Activated CD4-positive, alpha-beta T cell treated with anti-CD3 and anti-CD28 coated beads, Interleukin-2, amount 50 U/mL, for 24 hours (primary cell): ENCODE data around the gene GLYATL2.

Experiments
- DNase-seq, 2 donors: peaks; one replicate each; pipeline ENCODE4 v3.0.0-alpha.2; 2020; ENCODE audit warnings: low read depth in 1 of 2, low spot score in 1 of 2

Gene GLYATL2

GRCh38 chr11:58844361-58845005 is at the start of gene GLYATL2:
Gene GLYATL2 (minus strand): TSS chr11:58844704. CDS start chr11:58839612, 5,092 bp downstream.
- no peak for DNase-seq

GRCh38 chr11:58893899-58894298 is 49.4 kb upstream of the GLYATL2 start:
- no peak for DNase-seq

DNA sequence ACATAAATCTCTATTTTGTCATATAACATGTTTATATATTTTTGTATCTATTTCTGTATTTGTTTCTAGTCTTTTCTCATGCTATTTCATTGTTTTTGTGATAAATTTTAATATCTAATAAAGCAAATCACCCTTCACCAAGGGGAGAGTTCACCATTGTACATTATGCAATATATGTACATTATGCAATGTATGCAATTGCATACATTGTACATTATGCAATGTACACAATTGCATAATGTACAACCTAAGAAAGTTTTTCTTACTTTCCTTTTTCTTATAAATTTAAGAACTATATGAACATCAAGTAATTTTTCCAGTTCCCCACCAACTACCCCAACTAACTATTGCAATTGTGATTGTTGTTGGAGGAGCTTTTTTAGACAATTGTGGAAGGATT is 44.1 kb upstream of the GLYATL2 start:
- no peak for DNase-seq

DNA sequence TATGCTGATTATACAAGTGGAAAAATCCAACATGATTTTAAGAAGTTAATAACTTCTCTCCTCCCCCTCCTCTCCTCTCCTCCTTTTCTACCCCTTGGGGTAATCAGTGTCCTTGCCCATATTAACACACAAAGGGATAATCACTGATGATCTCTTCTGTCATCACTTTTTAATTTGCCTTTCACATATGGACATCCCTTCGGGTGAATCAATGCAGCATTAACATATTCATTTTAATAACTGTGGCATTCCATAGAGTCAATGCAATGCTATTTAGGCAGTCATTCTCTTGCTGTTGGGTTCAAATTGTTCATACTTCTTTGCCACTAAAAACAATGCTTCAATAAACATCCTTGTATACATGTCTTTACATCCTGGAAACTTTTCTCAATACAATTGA is 42.9 kb upstream of the GLYATL2 start:
- DNase-seq = no peak

GRCh38 chr11:58880625-58881024 is 36.1 kb upstream of the GLYATL2 start:
- no peak for DNase-seq

GRCh38 chr11:58880166-58880565 is 35.7 kb upstream of the GLYATL2 start:
- DNase-seq = no peak

DNA sequence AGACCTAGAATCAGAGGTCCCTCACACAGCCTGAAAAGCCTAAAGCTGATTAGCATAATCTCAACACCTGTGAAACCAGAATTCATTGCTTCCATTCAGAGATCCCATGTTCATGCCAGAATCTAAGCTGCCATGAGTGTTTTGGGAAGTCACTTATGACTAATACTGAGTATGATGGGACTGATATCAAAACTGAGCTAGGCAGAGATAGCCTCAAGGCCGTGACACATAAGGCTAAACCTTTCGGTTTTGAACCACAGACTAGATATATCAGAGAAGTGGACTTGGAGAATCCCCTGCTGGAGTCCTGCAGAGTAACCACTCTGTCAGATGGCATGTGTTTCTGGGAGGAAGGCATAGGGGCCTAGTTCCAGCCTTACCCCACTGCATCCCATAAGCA is 23.1 kb upstream of the GLYATL2 start:
- no peak for DNase-seq

- no peak for DNase-seq
Measured at GRCh38 chr11:58866788-58867187, 22.3 kb upstream of the GLYATL2 start.

DNA sequence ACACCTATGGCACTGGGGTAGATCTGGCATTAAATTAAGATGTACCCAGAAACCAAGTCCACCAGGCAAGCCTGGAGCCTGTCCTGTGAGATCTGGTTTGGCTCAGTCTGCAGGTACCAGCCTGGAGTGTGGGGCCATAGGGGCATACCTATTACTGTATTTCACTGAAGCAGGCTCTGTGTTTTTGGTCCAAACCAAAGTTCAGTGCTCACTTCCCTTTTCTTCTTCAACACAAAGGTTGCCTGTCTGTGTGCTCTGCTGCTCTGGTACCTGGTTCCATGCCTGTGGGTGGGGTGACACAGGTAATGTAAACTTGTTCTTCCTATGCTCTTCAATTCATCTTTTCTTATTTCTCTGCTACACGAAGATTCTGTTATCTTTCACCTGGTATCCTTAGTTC is 19.8 kb upstream of the GLYATL2 start:
- no peak for DNase-seq

DNA sequence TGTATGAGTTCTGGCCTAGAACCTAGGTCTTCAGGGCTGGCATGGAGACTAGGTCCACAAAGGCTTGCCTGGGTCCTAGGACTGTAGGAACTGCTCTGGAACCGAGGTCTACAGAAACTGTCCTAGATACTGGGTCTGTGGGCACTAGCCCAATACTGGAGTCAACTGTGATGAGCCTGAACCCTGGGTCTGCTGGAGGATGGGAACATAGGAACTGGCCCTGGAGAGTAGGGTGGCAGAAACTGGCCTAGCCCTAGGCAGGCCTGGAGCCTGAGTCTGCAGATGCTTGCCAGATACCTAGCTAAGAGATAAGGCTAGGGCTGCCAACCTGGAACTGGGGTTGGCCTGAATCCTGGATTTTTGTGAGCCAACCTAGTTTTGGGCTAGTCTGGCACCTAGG is 19.2 kb upstream of the GLYATL2 start:
- DNase-seq = no peak

DNA sequence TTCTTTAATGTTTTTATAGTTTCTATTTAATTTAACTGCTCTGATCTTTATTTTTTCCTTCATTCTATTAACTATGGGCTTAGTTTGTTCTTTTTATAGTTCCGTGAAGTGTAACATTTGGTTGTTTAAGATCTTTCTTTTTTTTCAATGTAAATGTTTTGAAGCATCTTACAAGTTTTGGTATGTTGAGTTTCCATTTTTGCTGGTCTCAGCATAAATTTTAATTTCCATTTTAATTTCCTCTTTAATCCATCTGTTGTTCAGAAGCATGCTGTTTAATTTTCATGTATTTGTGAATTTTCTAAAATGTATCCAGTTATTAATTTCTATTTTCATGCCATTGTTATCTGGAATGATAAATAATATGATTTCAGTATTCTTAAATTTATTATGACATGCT is 17.0 kb upstream of the GLYATL2 start:
- no peak for DNase-seq

DNA sequence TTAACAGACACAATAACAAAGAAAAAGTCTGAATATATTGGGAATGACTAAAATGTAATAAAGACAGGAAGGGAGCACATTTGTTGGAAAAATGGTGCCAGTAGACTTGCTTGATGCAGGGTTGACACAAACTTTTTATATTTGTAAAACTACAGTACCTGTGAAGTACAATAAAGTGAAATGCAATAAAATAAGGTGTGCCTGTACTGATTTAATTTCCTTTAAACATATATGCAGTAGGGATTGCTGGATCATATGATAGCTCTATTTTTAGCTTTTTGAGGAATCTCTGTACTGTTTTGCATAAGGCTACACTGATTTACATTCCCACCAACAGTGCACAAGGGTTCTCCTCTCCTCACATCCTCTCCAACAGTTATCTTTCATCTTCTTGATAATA is 12.3 kb upstream of the GLYATL2 start:
- no peak for DNase-seq

DNA sequence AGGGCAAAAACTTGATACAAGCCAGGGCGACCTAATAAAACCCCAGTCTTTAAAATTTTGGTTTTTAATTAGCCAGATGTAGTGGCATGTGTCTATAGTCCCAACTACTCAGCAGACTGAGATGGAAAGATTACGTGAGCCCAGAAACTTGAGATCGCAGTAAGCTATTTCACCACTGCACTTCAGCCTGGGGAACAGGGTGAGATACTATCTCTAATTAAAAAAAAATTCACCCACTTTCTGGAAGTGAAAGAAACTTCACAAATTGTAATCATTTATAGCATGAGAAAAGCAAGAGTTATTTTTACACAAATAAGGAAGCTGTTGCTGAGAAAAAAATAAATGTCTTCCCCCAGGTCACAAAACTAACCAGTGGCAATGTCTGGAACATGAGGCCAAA is 882 bp upstream of the GLYATL2 start:
- DNase-seq = no peak

- no peak for DNase-seq
Measured at GRCh38 chr11:58837707-58838388, 6.7 kb downstream of the GLYATL2 start.

GRCh38 chr11:58832056-58832645 is 12.4 kb downstream of the GLYATL2 start:
- DNase-seq = no peak

GRCh38 chr11:58830673-58831301 is 13.7 kb downstream of the GLYATL2 start:
- no peak for DNase-seq

- no peak for DNase-seq
Measured at GRCh38 chr11:58829786-58830185, 14.7 kb downstream of the GLYATL2 start.

DNA sequence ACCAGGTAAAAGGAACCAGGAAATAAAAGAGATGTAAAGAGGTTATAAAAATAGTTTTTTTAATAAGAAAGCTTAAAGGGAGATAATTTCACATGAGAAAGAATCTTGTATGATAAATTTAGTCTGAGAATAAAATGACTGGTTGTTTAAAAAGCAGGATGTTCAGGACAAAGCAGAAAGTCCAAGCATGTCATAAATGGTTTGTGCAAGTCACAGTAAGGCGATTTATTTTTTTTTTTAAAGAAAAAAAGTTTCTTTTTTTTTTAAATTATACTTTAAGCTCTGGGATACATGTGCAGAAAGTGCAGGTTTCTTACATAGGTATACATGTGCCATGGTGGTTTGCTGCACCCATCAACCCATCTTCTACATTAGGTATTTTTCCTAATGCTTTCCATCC is 30.8 kb downstream of the GLYATL2 start:
- DNase-seq = no peak

GRCh38 chr11:58811499-58811898 is 33.0 kb downstream of the GLYATL2 start:
- no peak for DNase-seq

- DNase-seq = no peak
Measured at GRCh38 chr11:58807343-58807742, 37.2 kb downstream of the GLYATL2 start.

- DNase-seq = no peak
Measured at GRCh38 chr11:58805065-58805464, 39.4 kb downstream of the GLYATL2 start.

DNA sequence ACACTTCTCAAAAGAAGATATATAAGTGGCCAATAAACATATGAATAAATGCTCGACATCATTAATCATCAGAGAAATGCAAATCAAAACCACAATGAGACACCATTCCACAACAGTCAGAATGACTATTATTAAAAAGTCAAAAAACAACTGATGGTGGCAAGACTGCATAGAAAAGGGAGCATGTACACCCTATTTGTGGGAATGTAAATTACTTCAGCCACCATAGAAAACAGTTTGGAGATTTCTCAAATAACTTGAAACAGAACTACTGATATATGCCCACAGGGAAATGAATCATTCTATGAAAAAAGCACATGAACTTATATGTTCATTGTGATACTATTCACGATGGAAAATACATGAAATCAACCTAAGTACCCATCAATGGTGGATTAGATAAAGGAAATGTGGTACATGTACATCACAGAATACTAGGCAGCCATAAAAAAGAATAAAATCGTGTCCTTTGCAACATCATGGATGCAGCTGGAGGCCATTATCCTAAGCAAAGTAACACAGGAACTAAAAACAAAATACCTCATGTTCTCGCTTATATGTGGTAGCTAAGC is 42.4 kb downstream of the GLYATL2 start:
- no peak for DNase-seq
